IMR-90 (cell line): ENCODE measurements around the gene TRPV4. TPM values are rescaled to one million over a fixed set of nuclear protein-coding genes. Genes with fewer than 3 reads are reported as not detected.

Source experiments
- ATAC-seq: fragments of 200-7000 bp; cut with Tn5 transposase; 2 replicates; pipeline ENCODE4 v1.9.1; 2020; ENCODE audit warnings: low read depth, mild to moderate bottlenecking, moderate library complexity
- BruUV-seq: library from RNA; stranded (reverse); fragments of 400-500 nt; replicated peaks from 2 replicates; lab custom pipeline; 2021; lab: Mats Ljungman, UMichigan
- CTCF ChIA-PET: fragments of 300-600 bp; formaldehyde crosslinking; extraction: SDS; loops from one replicate; lab custom pipeline; 2021; ENCODE audit warnings: antibody characterized with exemption; lab: Yijun Ruan, JAX
- POLR2A ChIA-PET: fragments of 300-600 bp; sonication (Branson Sonifier 250); formaldehyde crosslinking; loops from one replicate; lab custom pipeline; 2022; ENCODE audit warnings: antibody characterized with exemption; ENCODE audit not compliant: unreplicated experiment; lab: Charles Lee
- DNase-seq: peaks from one replicate; pipeline ENCODE4 v3.0.0; 2013
- H2AFZ ChIP-seq: replicated peaks from 2 replicates; pipeline ENCODE3; 2013; ENCODE audit warnings: low read length, mild to moderate bottlenecking; ENCODE audit not compliant: poor library complexity
- H2AK5ac ChIP-seq: 2 replicates; pipeline ENCODE4 v1.6.1; 2013; ENCODE audit warnings: low read depth, low read length, inconsistent platforms
- H2AK9ac ChIP-seq: replicated peaks from 2 replicates; pipeline ENCODE3; 2013; ENCODE audit warnings: mild to moderate bottlenecking, low read depth, low read length, moderate library complexity; ENCODE audit not compliant: poor library complexity
- H2BK120ac ChIP-seq: 2 replicates; pipeline ENCODE4 v1.6.1; 2013; ENCODE audit warnings: low read depth, low read length, inconsistent platforms
- H2BK15ac ChIP-seq: 3 replicates; pipeline ENCODE4 v1.6.1; 2013; ENCODE audit warnings: low read depth, low read length, inconsistent platforms
- H2BK20ac ChIP-seq: 2 replicates; pipeline ENCODE4 v1.6.1; 2013; ENCODE audit warnings: low read depth, mild to moderate bottlenecking, inconsistent platforms, low read length, moderate library complexity
- H2BK5ac ChIP-seq: 2 replicates; pipeline ENCODE4 v1.6.1; 2013; ENCODE audit warnings: mild to moderate bottlenecking, low read depth, low read length, inconsistent platforms; ENCODE audit not compliant: poor library complexity, severe bottlenecking
- H3K14ac ChIP-seq: replicated peaks from 2 replicates; pipeline ENCODE4 v1.6.1; 2013; ENCODE audit warnings: low read depth, low read length, inconsistent platforms
- H3K18ac ChIP-seq: 2 replicates; pipeline ENCODE4 v1.6.1; 2013; ENCODE audit warnings: low read depth, low read length, control low read depth
- H3K23ac ChIP-seq: 2 replicates; pipeline ENCODE4 v1.6.1; 2013; ENCODE audit warnings: low read depth, low read length, inconsistent platforms
- H3K27ac ChIP-seq: 2 replicates; pipeline ENCODE4 v1.5.1; 2013; ENCODE audit warnings: mild to moderate bottlenecking, control low read depth, low read length; ENCODE audit not compliant: insufficient read depth
- H3K27me3 ChIP-seq: 2 replicates; pipeline ENCODE4 v1.6.1; 2013; ENCODE audit warnings: low read length; ENCODE audit not compliant: control insufficient read depth, insufficient read depth
- H3K36me3 ChIP-seq: 2 replicates; pipeline ENCODE4 v1.6.1; 2013; ENCODE audit warnings: low read length, mixed read lengths; ENCODE audit not compliant: control insufficient read depth, insufficient read depth
- H3K4ac ChIP-seq: 2 replicates; pipeline ENCODE4 v1.6.1; 2013; ENCODE audit warnings: low read depth, low read length, inconsistent platforms
- H3K4me1 ChIP-seq: 2 replicates; pipeline ENCODE4 v1.6.1; 2013; ENCODE audit warnings: low read length, mixed read lengths; ENCODE audit not compliant: control insufficient read depth, insufficient read depth
- H3K4me2 ChIP-seq: 2 replicates; pipeline ENCODE4 v1.6.1; 2013; ENCODE audit warnings: low read depth, mild to moderate bottlenecking, control low read depth, low read length, moderate library complexity
- H3K4me3 ChIP-seq: 2 replicates; pipeline ENCODE4 v1.5.1; 2013; ENCODE audit warnings: low read depth, mild to moderate bottlenecking, control low read depth, low read length, moderate library complexity; ENCODE audit not compliant: insufficient read depth
- H3K56ac ChIP-seq: 2 replicates; pipeline ENCODE4 v1.6.1; 2013; ENCODE audit warnings: low read length, inconsistent platforms; ENCODE audit not compliant: insufficient read depth; ENCODE audit errors: extremely low read depth
- H3K79me1 ChIP-seq, 2 experiments: 2 replicates each; pipeline ENCODE4 v1.6.1; 2013; ENCODE audit warnings: low read length in 2 of 2, inconsistent platforms in 1 of 2, low read depth in 1 of 2
- H3K9ac ChIP-seq: 2 replicates; pipeline ENCODE4 v1.6.1; 2013; ENCODE audit warnings: low read depth, low read length, control low read depth
- H3K9me1 ChIP-seq: 2 replicates; pipeline ENCODE4 v1.6.1; 2013; ENCODE audit warnings: low read length, inconsistent platforms; ENCODE audit not compliant: insufficient read depth
- H3K9me3 ChIP-seq: 2 replicates; pipeline ENCODE4 v1.6.1; 2013; ENCODE audit warnings: low read length; ENCODE audit not compliant: control insufficient read depth, insufficient read depth
- H4K20me1 ChIP-seq: 2 replicates; pipeline ENCODE4 v1.6.1; 2013; ENCODE audit warnings: low read length, inconsistent platforms; ENCODE audit not compliant: insufficient read depth
- H4K5ac ChIP-seq: 2 replicates; pipeline ENCODE4 v1.6.1; 2013; ENCODE audit warnings: mild to moderate bottlenecking, low read depth, low read length, control low read depth
- H4K8ac ChIP-seq, 2 experiments: 2 replicates each; pipeline ENCODE4 v1.6.1; 2013; ENCODE audit warnings: low read depth in 2 of 2, low read length in 2 of 2, control low read depth in 1 of 2, inconsistent platforms in 1 of 2
- H4K91ac ChIP-seq: 2 replicates; pipeline ENCODE4 v1.6.1; 2013; ENCODE audit warnings: low read depth, low read length, inconsistent platforms; ENCODE audit not compliant: insufficient read depth
- BHLHE40 ChIP-seq: fragments of 150-350 bp; IDR thresholded peaks from 2 replicates; pipeline ENCODE4 v1.6.1; 2016; ENCODE audit warnings: mild to moderate bottlenecking, low read depth, low read length
- CEBPB ChIP-seq: IDR thresholded peaks from 2 replicates; pipeline ENCODE4 v1.6.1; 2012; ENCODE audit warnings: low read depth, low read length, improper control_type of control experiment
- CHD1 ChIP-seq: IDR thresholded peaks from 2 replicates; pipeline ENCODE4 v1.6.1; 2012; ENCODE audit warnings: low read depth, low read length, improper control_type of control experiment
- CTCF ChIP-seq: conservative IDR thresholded peaks from 2 replicates; pipeline ENCODE4 v1.5.1; 2012; ENCODE audit warnings: mild to moderate bottlenecking, low read depth, low read length, improper control_type of control experiment
- ELK1 ChIP-seq: fragments of 150-350 bp; IDR thresholded peaks from 2 replicates; pipeline ENCODE4 v1.6.1; 2016; ENCODE audit warnings: low read depth, mild to moderate bottlenecking, low read length, moderate library complexity, borderline replicate concordance
- MAFK ChIP-seq: IDR thresholded peaks from 2 replicates; pipeline ENCODE4 v1.6.1; 2012; ENCODE audit warnings: low read depth, low read length, improper control_type of control experiment
- MAZ ChIP-seq: IDR thresholded peaks from 2 replicates; pipeline ENCODE4 v1.6.1; 2012; ENCODE audit warnings: low read depth, mild to moderate bottlenecking, low read length, improper control_type of control experiment, moderate library complexity, borderline replicate concordance
- MXI1 ChIP-seq: IDR thresholded peaks from 2 replicates; pipeline ENCODE4 v1.6.1; 2012; ENCODE audit warnings: low read depth, mild to moderate bottlenecking, low read length, moderate library complexity, borderline replicate concordance
- NFE2L2 ChIP-seq: fragments of 150-350 bp; IDR thresholded peaks from 2 replicates; pipeline ENCODE4 v1.6.1; 2016; ENCODE audit warnings: low read depth, mild to moderate bottlenecking, low read length
- POLR2A ChIP-seq: IDR thresholded peaks from 2 replicates; pipeline ENCODE4 v1.6.1; 2012; ENCODE audit warnings: mild to moderate bottlenecking, low read depth, low read length
- RAD21 ChIP-seq: IDR thresholded peaks from 2 replicates; pipeline ENCODE4 v1.6.1; 2012; ENCODE audit warnings: low read length, improper control_type of control experiment
- RCOR1 ChIP-seq: IDR thresholded peaks from 2 replicates; pipeline ENCODE4 v1.6.1; 2012; ENCODE audit warnings: mild to moderate bottlenecking, low read length, improper control_type of control experiment; ENCODE audit not compliant: insufficient replicate concordance
- RFX5 ChIP-seq: IDR thresholded peaks from 2 replicates; pipeline ENCODE4 v1.8.0; 2012; ENCODE audit warnings: low read depth, mild to moderate bottlenecking, low read length, moderate library complexity
- SMC3 ChIP-seq: fragments of 150-350 bp; IDR thresholded peaks from 2 replicates; pipeline ENCODE4 v1.6.1; 2016; ENCODE audit warnings: low read depth, mild to moderate bottlenecking, antibody characterized with exemption, low read length, moderate library complexity
- USF2 ChIP-seq: fragments of 150-350 bp; IDR thresholded peaks from 2 replicates; pipeline ENCODE4 v1.6.1; 2017; ENCODE audit warnings: mild to moderate bottlenecking, antibody characterized with exemption, low read length, low read depth
- WGBS, 2 experiments: methylation state at CpG; one replicate each; pipeline versions ENCODE4 v1.1.5 to v1.1.7; 2013; ENCODE audit warnings: missing lambda C conversion rate in 2 of 2; ENCODE audit not compliant: insufficient read length in 1 of 2; ENCODE audit errors: extremely low coverage in 2 of 2; 5-methylcytosine and 5-hydroxymethylcytosine counted together
- dilution Hi-C: fragments of 300-500 bp; cut with HindIII; formaldehyde crosslinking; loops from one replicate; pipeline ENCODE4 v1.14.3; 2018; ENCODE audit warnings: low sequenced_read_pairs; ENCODE audit not compliant: unreplicated experiment
- in situ Hi-C: fragments of 300-500 bp; cut with MboI; formaldehyde crosslinking; loops from 3 replicates; pipeline ENCODE4 v1.14.3; 2019; ENCODE audit warnings: low sequenced_read_pairs, inconsistent platforms, mixed read lengths
- intact Hi-C: fragments of 100-400 bp; cut with micrococcal nuclease; formaldehyde crosslinking; loops from 2 replicates; pipeline ENCODE4 v1.10.0; 2022
- polyA plus RNA-seq, 3 experiments: library from polyadenylated mRNA; depleted of rRNA; stranded (reverse); fragments of >200 nt; gene quantifications; 2 replicates each; pipeline ENCODE4 v1.2.3, GENCODE V29; 2012; ENCODE audit warnings: low replicate concordance in 1 of 3
- total RNA-seq: library from RNA; depleted of rRNA; stranded (reverse); fragments of >200 nt; gene quantifications from 2 replicates; pipeline ENCODE4 v1.2.3, GENCODE V29; 2012

Gene TRPV4
- total and polyA plus RNA-seq, 2 of the 4 experiments (the other 2 are of a cell fraction): 1.1 to 6.1 TPM

- Histone ChIP-seq H3K4ac (no peak overlapping the region), H4K8ac (no peak overlapping the region), H3K56ac (no peak overlapping the region), H3K79me1 (peaks cover 7 to 27% of the 10 kb centered on the region in 2 experiments), H4K5ac (no peak overlapping the region), H3K23ac (no peak overlapping the region), H2BK5ac (no peak overlapping the region), H4K20me1 (peaks cover 21% of the 10 kb centered on the region), H3K4me3 (no peak overlapping the region), H3K27me3 (no peaks in the 10 kb centered on the region), H2BK20ac (no peak overlapping the region), H2BK120ac (no peak overlapping the region), H2AFZ (no peak overlapping the region), H3K4me2 (no peak overlapping the region), H3K9ac (no peak overlapping the region), H4K91ac (no peak overlapping the region), H2BK15ac (no peak overlapping the region), H2AK5ac (no peak overlapping the region), H3K27ac (no peak overlapping the region), H3K4me1 (peaks cover 3% of the 10 kb centered on the region), H3K9me3 (no peaks in the 10 kb centered on the region), H3K36me3 (peaks cover 31% of the 10 kb centered on the region), H3K14ac (no peak overlapping the region), H2AK9ac (peak overlapping the region; percentile 7), H3K9me1 (peaks cover 8% of the 10 kb centered on the region), H3K18ac (no peak overlapping the region)
- no peak for TF ChIP-seq NFE2L2
- no peak for TF ChIP-seq USF2
- TF ChIP-seq CTCF: no peak
- no peak for TF ChIP-seq RFX5
- TF ChIP-seq MXI1: no peak
- TF ChIP-seq MAZ: no peak
- TF ChIP-seq CEBPB: no peak
- TF ChIP-seq POLR2A: no peak
- no peak for TF ChIP-seq MAFK
- TF ChIP-seq ELK1: no peak
- TF ChIP-seq SMC3: no peak
- no peak for TF ChIP-seq RCOR1
- TF ChIP-seq RAD21: no peak
- TF ChIP-seq BHLHE40: no peak
- TF ChIP-seq CHD1: no peak
- DNase-seq (peak; percentile 28), ATAC-seq (peak; percentile 59)
- intact Hi-C loops: no loop called here
- POLR2A ChIA-PET: no interaction called here
- CTCF ChIA-PET: interaction anchor here (0.9 to 1.7 kb wide), 2 partner anchors 14 to 53 kb away, joined by 3 to 4 read pairs; no protein-coding TSS in a partner anchor
- dilution Hi-C loops: no loop called here
- in situ Hi-C loops: no loop called here
- BruUV-seq: no TSS peak
- 100% methylated on average over 1 of the region's 5 CpGs; no CpG with 5 or more reads in 1 of the 2 experiments for WGBS, 2 experiments
Observed at GRCh38 chr12:109858764-109859163, 25.6 kb upstream of the TRPV4 start.
